Activated gamma-delta T cell treated with Interleukin-2 at 50 U/mL for 16 hours (primary cell): ENCODE results near the gene CMPK2.
A peak's percentile ranks its signal among the peaks of the same experiment; 100 is the strongest.
"Not testable (repeated sequence)": the region's sequence is repeated elsewhere in the genome, so short reads cannot be mapped to it uniquely, and the experiment has no call there.

Experiments used
- DNase-seq: peaks from one replicate; pipeline ENCODE4 v3.0.0-alpha.2; 2020

CMPK2 gene, protein sequence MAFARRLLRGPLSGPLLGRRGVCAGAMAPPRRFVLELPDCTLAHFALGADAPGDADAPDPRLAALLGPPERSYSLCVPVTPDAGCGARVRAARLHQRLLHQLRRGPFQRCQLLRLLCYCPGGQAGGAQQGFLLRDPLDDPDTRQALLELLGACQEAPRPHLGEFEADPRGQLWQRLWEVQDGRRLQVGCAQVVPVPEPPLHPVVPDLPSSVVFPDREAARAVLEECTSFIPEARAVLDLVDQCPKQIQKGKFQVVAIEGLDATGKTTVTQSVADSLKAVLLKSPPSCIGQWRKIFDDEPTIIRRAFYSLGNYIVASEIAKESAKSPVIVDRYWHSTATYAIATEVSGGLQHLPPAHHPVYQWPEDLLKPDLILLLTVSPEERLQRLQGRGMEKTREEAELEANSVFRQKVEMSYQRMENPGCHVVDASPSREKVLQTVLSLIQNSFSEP

DNA sequence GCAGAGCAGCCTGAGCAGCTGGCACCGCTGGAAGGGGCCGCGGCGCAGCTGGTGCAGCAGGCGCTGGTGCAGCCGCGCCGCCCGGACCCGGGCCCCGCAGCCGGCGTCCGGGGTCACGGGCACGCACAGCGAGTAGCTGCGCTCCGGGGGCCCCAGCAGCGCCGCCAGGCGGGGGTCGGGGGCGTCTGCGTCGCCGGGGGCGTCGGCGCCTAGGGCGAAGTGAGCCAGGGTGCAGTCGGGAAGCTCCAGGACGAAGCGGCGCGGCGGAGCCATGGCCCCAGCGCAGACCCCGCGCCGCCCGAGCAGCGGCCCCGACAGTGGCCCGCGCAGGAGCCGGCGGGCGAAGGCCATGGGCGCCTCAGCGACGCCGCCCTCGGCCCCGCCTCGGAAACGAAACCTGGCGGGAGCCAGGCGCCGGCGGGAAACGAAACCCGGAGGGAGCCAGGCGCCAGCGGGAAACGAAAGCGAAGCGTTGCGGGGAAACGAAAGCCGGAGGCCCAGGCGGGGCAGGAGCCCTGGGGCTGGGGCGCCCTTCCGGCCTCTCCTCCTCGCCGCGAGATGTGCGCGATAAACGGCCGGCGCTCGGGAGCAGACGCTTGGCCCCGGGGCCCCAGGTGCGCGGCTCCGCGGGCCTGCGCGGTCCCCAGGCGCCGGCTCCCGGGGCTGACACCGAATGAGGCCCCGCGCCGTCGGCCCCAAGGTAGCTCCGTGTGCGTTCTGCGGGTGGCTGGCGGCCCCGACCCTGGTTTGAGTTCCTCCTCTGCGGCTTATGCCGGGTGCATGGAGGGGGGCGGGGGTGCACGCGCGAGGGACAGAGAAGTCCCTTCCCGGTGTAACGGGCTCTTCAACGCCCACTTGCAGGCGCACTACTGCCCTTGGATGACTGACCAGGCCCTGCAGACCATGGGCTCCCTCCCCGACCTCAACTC, at the start of gene CMPK2:
TSS of gene CMPK2 (minus strand) at position 562 of the 929 bp plus-strand sequence. CDS start at position 351, 211 bp downstream.
- DNase-seq = peak; percentile 66

DNA sequence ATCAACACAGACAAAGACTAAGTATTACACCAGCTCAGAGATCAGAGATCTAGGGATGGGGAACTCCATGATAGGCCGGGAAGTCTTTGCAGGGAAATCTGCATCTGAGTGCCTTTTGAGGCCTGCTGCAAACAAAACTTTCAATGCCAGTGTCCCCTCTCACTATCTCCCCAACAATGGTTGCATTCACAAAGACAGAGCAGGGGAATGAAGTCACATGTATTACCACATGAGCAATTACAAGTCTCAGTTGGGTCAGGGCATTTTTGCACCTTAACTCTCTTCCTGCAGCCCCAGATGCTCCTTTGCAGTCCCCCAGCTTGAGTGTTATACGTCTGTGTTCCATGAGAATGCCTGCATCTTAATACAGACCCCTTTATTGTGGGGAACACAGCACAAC, 49.7 kb upstream of the CMPK2 start:
- DNase-seq = no peak

DNA sequence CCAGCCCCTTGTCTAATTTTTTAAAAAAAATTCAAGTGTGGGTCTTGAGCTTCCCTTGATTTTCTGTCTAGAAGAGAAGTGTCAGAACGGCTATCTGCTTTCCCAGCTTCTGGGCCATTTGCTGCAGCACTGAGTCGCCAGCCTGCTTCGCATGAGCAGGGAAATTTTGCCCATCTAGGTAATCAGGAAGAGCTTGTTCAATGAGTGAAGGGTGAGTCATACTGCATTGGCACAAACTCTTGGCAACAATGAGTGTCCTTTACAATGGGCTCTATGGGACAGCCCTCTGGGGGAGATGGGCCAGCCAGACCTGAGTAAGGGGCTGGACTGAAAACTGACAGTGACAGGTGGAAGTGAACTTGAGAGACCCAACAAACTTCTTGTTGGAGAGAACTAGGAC, 49.1 kb upstream of the CMPK2 start:
- no peak for DNase-seq

DNA sequence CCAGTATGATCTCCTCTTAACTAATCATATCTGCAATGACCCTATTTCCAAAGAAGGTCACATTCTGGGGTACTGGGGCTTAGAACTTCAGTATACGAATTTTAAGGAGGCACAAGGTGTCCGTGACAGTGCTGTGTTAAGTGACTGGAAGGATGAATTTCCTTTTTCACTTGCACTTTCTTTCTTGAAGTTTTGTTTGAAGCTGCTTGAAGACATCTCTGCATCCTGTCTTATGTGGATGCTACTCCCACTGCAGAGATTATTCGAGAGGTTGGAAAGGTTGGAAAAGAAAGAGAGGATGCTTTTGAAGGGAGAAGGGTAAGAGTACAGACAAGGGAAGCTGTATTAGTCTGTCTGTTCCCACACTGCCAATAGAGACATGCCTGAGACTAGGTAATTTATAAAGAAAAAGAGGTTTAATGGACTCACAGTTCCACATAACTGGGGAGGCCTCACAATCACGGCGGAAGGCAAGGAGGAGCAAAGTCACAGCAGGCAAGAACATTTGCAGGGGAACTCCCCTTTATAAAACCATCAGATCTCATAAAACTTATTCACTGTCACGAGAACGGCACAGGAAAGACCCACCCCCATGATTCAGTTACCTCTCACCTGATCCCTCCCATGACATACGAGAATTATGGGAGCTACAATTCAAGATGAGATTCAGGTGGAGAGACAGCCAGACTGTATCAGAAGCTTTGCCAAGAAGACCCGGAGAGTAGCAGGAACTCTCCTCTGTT, 47.9 kb upstream of the CMPK2 start:
- DNase-seq = peak; percentile 26

DNA sequence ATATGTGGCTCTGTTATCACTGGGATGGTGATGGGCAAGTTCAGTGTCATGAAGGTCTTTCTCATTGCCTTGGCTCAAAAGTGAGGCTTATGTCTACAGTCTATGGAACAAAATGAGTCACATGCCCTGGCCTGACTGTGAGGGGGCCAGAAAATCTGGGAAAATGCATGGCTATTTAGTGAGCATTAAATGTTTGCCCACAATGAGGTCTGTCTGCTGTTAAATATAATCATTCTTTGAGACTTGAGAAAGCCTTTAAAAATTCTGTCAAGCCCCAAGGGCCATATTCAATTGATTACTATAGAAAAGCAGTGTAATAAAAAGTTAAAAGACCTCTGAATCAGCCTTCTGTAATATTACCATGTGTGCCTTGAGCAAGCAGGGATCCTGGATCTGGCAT, 46.0 kb upstream of the CMPK2 start:
- no peak for DNase-seq

DNA sequence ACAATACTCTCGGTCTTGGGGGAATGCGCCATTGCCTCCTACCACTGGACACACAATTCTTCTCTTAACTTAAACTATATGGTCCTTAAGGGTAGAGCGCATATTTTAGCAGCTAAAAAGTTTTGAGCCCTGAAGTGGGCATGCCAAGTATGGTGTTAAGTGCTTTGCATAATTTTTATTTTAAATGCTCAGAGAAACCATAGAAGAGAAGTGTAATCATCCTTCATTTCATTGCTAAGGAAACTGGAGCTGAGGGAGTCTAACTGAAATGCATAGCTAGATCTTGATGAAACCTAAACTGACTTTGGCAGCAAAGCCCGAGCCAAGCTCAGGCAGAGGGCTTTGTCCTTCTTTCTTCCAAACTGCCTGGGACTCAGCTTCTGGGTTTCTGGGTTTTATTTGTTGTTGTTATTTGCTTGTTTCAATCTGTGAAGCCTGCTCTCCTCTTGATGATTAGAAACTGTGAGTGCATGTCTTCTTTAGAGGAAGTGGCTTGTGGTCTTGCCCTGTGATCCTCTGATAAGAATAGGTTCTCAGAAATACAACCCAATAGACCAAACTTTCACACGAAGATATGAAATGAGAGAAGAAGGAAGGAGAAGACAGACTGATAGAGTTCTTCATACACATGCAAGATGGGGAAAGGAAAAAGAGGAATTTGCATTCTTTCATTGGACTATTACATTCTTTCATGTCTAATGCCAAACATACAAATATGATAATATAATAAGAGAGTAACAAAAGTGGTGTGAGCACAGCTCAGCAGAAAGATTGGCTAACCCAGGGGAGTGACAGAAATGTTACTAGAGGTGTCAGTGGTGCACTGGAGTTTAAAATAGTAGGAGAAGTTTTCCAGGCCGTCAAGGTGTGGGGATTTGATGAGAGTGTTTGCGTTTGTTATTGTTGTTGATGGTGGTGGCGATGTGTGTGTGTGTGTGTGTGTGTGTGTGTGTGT, 44.0 kb upstream of the CMPK2 start:
- peak; percentile 41 for DNase-seq

DNA sequence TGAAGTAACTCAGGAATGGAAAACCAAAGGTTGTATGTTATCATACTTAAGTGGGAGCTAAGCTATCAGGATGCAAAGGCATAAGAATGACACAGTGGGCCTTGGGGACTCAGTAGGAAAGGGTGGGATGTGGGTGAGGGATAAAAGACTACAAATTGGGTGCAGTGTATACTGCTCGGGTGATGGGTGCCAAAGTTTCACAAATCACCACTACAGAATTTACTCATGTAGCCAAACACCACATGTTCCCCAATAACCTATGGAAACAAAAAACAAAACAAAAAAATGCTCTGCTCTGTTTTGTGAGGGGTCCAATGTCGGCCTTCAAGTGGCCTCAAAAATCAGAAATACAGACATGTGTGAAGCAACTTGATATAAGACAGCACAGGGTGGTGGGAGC, 42.6 kb upstream of the CMPK2 start:
- DNase-seq = no peak

DNA sequence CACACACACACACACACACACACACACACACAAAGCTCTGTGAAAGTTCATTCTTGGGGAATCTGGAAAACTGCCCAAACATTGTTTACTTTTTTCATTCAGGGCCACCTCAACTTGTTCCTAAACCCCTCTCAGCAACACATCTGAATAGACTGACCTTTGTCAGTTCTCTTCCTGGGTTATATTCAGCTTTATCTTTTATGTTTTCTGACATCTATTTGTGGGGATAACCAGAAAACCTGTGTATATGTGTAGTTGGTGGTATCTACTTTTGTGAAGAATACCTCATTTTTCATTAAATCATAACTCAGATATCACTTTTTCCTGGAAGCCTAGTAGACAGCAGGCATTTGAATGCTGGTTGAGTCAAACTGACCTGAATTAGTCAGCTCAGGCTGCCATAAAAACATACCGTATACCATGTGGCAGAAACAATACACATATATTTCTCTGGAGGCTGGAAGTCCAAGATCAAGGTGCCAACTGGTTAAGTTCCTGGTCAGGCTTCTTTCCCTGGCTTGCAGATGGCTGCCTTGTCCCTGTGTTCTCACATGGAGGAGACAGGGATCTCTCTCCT, 40.5 kb upstream of the CMPK2 start:
- DNase-seq = no peak

DNA sequence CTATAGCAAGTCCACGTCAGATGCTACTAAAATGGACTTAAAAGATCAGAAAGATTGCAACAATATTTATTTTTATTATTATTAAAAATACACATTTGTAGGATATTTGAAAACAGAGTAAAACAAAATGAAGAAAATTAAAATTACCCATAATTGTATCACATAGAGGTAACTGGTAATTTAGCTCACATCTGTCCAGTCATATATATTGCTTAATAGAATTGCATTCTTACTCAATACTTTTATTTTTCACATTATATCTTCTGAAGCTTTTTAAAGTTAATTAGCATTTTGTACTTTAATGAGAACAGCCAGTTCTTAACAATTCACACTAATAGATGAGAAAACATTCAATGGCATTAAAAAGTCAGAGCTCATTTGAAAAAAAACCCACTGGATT, 40.0 kb upstream of the CMPK2 start:
- no peak for DNase-seq

DNA sequence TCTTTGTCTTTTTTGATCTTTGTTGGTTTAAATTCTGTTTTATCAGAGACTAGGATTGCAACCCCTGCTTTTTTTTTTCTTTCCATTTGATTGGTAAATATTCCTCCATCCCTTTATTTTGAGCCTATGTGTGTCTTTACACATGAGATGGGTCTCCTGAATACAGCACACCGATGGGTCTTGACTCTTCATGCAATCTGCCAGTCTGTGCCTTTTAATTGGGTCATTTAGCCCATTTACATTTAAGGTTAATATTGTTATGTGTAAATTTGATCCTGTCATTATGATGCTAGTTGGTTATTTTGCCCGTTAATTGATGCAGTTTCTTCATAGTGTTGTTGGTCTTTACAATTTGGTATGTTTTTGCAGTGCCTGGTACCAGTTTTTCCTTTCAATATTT, 36.9 kb upstream of the CMPK2 start:
- not testable (repeated sequence) for DNase-seq

DNA sequence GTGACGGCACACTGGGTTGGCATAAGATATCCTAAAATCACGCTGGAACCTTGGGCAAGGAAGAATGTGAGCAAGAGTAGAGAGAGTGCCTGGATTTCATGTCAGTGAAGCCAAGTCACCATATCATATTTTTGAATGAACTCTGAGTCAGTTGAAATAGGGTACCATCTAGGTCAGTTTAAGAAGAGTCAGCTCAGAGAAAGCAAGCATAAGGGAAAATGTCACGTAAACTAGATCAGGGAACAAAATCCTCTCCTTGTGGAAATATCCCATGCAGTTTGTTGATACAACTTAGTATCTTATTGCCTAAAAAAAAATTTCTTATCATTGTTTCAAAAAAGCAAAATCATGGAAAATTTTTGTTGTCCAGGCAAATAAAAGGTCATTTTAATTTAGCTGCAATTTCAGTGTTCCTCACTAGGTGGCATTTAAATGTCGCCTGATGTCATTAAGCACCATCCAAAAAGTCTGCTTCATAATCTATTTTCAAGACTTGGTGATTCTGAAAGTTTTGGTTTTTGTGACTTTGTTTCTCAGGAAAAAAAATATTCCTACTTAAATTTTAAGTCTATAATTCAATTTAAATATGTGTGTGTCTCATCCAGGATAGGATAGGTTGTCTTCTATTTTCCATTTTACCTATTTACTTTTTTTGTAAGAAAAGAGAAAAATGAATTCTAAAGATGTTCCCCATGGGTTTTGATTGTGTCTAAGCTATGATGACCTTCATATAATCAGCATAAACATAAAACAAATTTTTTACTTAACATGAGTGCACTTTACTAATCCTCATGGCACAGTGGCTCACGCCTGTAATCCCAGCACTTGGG, 31.4 kb upstream of the CMPK2 start:
- DNase-seq = no peak

DNA sequence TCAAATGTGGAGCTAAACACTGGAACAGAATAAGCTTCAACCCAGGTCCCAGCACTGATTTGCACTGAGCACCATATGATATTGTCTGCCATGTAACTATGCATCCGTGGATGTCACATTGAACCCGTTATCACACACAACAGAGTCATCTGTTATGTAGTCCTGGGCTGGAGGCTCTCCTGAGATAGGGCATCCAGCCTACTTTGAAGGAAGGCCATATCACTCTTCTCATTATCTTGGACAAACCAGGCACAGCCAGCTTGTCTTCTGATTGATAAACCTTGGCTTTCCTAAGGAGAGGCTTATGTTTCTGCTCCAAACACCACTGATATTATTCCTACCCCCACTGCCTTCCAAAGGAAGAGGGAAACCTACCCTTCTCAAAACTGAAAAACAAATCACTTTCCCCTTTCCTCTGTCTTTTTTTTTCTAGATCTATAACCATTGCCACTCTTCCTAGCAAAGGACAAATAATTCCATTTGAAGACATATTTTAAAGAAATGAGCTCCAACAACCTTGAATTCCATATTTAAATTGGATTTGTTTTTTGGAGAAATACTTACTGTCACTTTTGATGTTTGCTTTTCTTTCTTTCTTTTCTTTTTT, 28.3 kb upstream of the CMPK2 start:
- no peak for DNase-seq

DNA sequence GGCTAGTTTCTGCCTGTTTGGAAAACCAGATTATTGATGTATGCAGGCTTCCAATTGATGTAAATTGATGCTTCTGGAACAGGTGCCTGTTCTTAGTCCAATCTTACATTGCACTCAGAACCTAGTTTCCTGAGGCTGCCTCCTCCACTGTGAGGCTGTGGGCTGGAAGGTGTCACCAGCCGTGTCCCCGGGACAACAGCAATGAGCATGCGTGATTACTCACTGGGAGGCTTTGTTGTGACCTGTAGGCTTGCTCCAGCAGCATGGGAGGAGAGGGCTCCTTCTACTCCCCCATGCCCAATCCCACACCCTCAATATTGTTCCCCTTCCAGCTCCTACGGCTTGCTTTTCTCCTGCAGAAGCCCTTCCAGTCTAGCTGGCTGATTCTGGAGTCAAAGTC, 23.0 kb upstream of the CMPK2 start:
- no peak for DNase-seq

DNA sequence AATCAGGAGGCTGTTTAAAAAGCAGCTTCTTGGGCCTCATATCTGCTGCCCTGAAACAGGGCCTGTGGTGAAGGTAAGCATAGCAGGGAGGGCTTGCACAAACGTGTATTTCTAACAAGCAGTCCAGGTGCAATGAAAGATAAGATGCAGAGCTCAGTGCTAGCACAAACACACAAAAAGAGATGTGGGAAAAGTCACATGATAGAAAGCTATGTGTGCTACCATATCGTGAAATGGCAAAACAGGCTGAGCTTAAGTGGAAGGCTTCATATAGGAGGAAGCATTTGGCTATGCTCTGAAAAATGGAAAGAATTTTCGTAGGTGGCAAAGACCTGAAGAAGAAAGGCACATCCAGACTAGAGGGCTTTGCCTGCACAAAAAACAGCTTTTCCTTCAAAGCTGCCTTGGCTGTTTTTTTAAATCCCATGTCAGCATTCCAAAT, 22.1 kb upstream of the CMPK2 start:
- DNase-seq = no peak

DNA sequence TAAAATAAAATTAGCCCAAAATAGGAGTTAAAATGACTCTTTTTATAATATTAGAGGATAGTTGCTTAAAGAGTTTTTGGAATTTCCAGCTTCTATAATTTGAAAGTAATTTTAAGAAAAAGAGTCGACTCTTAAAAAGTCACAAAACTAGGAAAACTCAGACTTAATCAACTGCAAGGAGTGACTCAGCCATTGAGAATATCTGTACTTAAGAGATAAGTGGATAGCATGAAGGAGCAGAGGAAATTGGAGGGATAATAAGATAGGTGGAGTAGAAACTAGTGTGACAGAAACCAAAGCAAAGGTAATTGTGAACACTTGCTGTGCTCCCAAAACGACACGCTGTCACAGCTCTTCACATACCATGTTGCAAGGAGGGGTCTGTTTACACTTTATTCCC, 20.3 kb upstream of the CMPK2 start:
- no peak for DNase-seq

DNA sequence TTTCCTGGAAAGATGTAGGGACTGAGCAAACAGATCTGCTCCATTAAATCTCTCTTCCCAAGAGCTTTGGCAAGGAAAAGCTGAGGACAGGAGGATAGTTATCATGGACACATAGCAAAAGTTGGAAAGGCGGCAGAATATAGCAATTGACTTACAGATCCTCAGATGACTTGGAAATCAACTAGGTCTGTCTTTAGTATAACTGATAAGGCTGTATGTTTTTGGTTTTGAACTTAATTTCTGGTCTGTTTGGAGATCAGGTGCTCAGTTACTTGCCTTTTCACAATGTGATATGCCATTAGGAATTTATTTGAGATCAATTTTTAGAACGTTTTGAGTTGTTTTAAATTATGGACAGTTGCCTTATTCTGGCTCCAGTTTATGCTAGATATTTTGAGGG, 19.8 kb upstream of the CMPK2 start:
- no peak for DNase-seq

DNA sequence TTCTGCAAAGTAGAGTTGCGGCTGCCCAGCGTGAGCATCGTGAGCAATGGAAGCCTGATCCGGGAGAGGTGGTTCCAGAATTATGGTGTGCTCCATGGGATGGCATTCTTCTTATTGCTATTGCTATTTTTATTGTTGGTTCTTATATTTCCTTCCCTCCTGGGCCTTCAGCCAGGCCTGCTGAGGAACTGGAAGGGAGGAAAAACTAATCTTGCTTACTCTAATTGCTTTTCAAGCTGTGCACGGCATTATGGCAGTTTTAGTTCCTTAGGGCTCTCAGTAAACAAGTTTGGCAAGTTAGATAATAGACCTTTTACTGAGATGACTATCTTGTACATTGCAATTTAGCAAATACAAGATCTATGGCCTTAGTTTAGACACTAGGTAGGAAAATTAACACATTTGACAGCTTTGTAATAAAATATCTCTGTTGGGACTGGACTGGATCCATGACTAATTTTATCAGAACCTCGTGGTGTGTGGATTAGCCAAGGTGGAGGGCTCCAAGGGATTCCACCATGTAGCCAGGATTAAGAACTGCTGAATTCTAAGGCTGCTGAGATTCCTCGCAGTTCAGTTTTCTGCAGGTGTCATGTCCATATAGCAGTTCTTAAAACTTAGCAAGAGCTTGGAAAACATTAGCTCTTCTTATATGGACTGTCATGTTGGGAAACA, 17.9 kb upstream of the CMPK2 start:
- DNase-seq = no peak

DNA sequence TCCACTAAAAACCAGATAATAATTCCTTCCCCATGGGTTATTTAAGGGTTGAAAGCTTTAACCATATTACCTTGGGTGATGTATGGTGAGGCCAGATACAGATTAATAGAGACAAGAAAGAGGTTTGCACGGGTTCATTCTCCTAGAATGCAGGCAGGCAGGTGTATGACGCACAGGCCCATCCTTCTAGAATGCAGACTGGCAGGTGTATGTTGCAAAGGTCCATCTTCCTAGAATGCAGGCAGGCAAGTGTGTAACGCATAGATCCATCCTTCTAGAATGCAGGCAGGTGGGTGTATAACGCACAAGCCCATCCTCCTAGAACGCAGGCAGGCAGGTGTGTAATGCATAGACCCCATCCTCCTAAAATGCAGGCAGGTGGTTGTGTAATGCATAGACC, 15.8 kb upstream of the CMPK2 start:
- no peak for DNase-seq

DNA sequence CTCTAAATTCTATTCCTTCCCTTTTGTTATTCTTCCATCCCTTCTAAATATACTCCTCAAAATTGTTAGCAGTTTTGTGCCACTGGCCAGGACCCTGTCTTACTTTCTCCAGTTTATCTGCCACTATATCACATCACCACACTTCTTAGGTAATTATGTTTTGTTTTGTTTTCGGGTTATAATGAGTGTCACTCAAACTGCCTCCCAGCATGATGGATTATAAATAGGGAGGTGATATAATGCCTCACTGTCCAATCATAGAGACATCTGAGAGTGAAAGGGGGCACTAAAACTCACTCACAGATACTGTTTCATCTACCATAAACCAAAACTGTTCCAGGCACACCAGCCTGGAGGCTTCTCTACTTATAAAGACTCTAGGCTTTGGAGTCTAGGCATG, 15.3 kb upstream of the CMPK2 start:
- no peak for DNase-seq
